T-helper 2 cell treated with Interferon-gamma antibody and Interleukin-4, amounts not matched to agents 5 μg/mL and 100 μg/mL, for 36 hours (primary cell): Measurements from ENCODE around the gene FGFRL1.
"Not testable (repeated sequence)": the region's sequence is repeated elsewhere in the genome, so short reads cannot be mapped to it uniquely, and the experiment has no call there.

Experiments
- DNase-seq: peaks from one replicate; pipeline ENCODE4 v3.0.0; 2021; ENCODE audit warnings: low spot score
- H3K27ac Mint-ChIP-seq: one replicate; pipeline ENCODE4 v1.8.0; 2021; ENCODE audit warnings: mild to moderate bottlenecking, mixed read lengths
- H3K27me3 Mint-ChIP-seq: one replicate; pipeline ENCODE4 v1.8.0; 2021; ENCODE audit warnings: low read depth, mixed read lengths
- H3K36me3 Mint-ChIP-seq: one replicate; pipeline ENCODE4 v1.8.0; 2021; ENCODE audit warnings: low read depth, mixed read lengths
- H3K4me1 Mint-ChIP-seq: one replicate; pipeline ENCODE4 v1.8.0; 2021; ENCODE audit warnings: low read depth, mixed read lengths
- H3K4me3 Mint-ChIP-seq: one replicate; pipeline ENCODE4 v1.8.0; 2022; ENCODE audit warnings: mild to moderate bottlenecking, moderate library complexity, mixed read lengths
- H3K9me3 Mint-ChIP-seq: one replicate; pipeline ENCODE4 v1.8.0; 2021; ENCODE audit warnings: mixed read lengths

The FGFRL1 gene

DNA sequence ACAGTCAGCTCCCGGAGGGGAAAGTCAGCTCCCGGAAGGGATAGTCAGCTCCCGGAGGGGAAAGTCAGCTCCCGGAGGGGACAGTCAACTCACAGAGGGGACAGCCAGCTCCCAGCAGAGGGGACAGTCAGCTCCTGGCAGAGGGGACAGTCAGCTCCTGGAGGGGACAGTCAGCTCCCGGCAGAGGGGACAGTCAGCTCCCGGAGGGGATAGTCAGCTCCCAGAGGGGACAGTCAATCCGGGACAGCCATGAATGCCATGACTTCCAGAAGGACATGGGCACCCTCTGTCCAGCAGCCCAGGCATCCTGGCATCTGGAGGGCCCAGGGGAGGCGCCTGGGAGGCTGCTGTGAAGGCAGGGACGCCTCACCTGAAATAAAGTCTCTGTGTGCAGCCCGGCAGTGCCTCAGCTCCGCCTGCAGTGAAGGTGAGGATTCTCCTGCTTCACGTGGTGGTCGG lies 43.8 kb downstream of the FGFRL1 start:
- not testable (repeated sequence) for DNase-seq, H3K36me3 Mint-ChIP-seq, H3K9me3 Mint-ChIP-seq, H3K4me1 Mint-ChIP-seq
- Mint-ChIP-seq H3K27ac (peak overlapping the region; percentile 17), H3K27me3 (peaks cover 11% of the 10 kb centered on the region), H3K4me3 (peak overlapping the region; percentile 56)

- Mint-ChIP-seq H3K4me3 (peak overlapping the region; percentile 56), H3K36me3 (no peaks in the 10 kb centered on the region), H3K27me3 (peaks cover 11% of the 10 kb centered on the region), H3K9me3 (no peaks in the 10 kb centered on the region), H3K4me1 (peaks cover 5% of the 10 kb centered on the region), H3K27ac (peak overlapping the region; percentile 17)
- DNase-seq: peak; percentile 70
Measured at GRCh38 chr4:1055721-1056590, 44.5 kb downstream of the FGFRL1 start.

GRCh38 chr4:1056671-1057402 lies 45.4 kb downstream of the FGFRL1 start:
- Mint-ChIP-seq H3K9me3 (no peaks in the 10 kb centered on the region), H3K4me3 (no peak overlapping the region), H3K36me3 (no peaks in the 10 kb centered on the region), H3K4me1 (peaks cover 5% of the 10 kb centered on the region), H3K27ac (no peak overlapping the region), H3K27me3 (peaks cover 11% of the 10 kb centered on the region)
- DNase-seq: no peak

DNA sequence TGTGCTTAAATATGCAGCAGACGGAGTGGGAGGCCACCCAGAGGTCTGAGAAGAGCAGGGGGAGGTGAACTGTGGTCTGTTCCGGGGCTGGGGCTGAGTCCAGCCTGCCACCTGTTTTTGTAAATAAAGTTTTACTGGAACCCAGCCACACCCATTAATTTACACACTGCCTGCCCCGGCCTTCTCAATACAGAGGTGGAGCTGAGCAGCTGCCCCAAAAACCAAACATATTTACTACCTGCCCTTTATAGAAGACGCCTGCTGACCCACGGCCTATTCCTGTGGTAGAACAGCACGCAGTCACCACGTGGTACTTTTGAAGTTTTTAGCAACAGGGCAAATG lies 45.9 kb downstream of the FGFRL1 start:
- no peak for DNase-seq
- Mint-ChIP-seq H3K4me1 (peaks cover 10% of the 10 kb centered on the region), H3K4me3 (no peak overlapping the region), H3K27ac (no peak overlapping the region), H3K27me3 (peaks cover 11% of the 10 kb centered on the region), H3K36me3 (no peaks in the 10 kb centered on the region), H3K9me3 (no peaks in the 10 kb centered on the region)

DNA sequence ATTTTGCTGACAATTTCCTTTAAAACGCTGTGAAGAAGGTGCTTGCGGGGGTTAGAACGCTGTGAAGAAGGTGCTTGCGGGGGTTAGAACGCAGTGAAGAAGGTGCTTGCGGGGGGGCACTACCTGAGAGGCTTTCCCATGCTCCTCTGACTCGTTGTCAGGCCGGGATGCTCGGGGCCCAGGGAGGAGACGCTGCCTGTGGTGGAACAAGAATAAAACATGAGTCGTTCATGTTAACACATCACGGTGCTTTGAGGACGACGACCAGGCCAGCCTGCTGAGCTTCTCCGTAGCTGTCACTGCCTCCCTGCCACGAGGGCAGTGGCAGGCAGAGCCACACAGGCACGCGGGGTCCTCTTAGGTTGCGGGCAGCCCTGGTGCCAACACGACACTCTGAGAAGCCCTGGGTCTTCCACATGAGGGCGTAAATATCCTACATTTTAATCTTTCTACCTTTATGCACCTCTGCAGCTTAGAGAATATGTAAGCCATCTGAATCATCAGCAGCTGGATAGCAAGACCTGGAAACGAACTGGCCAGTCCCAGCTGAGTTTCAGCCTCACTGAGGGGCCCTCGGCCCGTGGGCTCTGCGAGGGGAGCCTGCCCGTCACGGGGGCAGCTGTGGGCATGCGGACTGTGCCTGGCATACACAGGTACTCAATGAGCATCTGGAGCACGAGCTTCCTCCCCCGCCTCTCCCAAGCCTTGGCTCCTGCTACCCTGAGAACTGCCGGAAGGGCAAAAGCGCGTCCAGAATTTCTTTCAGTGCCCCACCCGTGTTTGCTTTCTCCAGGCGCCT lies 47.0 kb downstream of the FGFRL1 start:
- Mint-ChIP-seq H3K4me3 (no peak overlapping the region), H3K27me3 (peaks cover 7% of the 10 kb centered on the region), H3K36me3 (no peaks in the 10 kb centered on the region), H3K27ac (no peak overlapping the region), H3K9me3 (no peaks in the 10 kb centered on the region), H3K4me1 (peaks cover 16% of the 10 kb centered on the region)
- DNase-seq: no peak

- DNase-seq: no peak
- Mint-ChIP-seq H3K4me1 (peaks cover 16% of the 10 kb centered on the region), H3K4me3 (no peak overlapping the region), H3K27me3 (peaks cover 9% of the 10 kb centered on the region), H3K27ac (no peak overlapping the region), H3K9me3 (no peaks in the 10 kb centered on the region), H3K36me3 (no peaks in the 10 kb centered on the region)
Measured at GRCh38 chr4:1058997-1059665, 47.7 kb downstream of the FGFRL1 start.

GRCh38 chr4:1060121-1060520 lies 48.7 kb downstream of the FGFRL1 start:
- H3K9me3 Mint-ChIP-seq: no peaks in the 10 kb centered on the region
- peaks cover 13% of the 10 kb centered on the region for H3K27me3 Mint-ChIP-seq
- H3K27ac Mint-ChIP-seq: no peak overlapping the region
- no peak overlapping the region for H3K4me3 Mint-ChIP-seq
- no peaks in the 10 kb centered on the region for H3K36me3 Mint-ChIP-seq
- DNase-seq: no peak
- H3K4me1 Mint-ChIP-seq: peaks cover 16% of the 10 kb centered on the region

DNA sequence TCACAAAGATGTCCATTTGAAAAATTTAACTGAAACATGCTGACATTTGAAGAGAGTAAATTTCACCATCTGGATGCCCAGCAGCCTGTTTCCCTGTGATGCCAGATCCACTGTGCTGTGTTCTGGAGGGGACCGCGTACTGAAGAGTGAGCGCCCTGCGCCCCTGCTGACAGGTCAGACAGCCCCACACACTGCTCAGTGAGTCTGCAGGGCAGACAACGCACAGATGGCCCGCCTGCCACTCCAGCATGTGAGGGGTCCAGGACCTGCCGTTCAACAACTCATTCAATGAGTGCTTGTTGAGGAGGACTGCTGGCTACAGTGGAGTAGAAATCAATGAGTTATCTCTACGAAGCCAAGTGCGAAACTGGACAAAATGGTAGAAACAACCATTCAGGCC lies 49.2 kb downstream of the FGFRL1 start:
- peaks cover 10% of the 10 kb centered on the region for H3K27me3 Mint-ChIP-seq
- DNase-seq: no peak
- no peak overlapping the region for H3K4me3 Mint-ChIP-seq
- H3K36me3 Mint-ChIP-seq: no peaks in the 10 kb centered on the region
- H3K4me1 Mint-ChIP-seq: peaks cover 16% of the 10 kb centered on the region
- H3K27ac Mint-ChIP-seq: no peak overlapping the region
- H3K9me3 Mint-ChIP-seq: no peaks in the 10 kb centered on the region

DNA sequence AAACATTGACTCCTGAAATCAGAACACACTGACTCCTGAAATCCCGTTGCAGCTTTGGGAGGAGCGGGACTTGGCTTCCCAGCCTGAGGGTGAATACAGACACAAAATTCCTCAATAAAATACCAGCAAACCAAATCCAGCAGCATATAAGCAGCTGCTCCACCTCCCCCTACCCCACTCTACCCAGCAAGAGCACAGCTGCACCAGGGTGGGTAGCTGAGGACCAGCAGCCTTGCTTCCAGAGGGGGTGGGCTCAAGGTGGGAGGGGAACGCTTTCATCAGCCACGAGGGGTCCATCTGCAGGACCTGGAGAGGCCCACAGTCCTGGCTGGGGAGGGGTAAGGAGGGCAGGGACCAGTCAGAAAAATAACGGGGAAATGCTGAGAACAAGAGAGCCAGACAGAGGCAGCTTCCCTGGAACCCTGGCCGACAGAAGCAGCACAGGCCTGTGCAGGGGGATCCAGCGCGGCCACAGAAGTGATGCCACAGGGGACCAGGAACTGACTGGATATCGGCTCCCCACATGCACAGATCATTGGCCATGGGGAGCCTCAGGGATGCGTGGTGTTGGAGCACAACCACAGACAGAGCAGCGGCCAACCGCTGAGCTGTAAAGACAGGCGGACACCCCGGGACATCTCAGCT lies 49.8 kb downstream of the FGFRL1 start:
- Mint-ChIP-seq H3K36me3 (no peaks in the 10 kb centered on the region), H3K27me3 (peaks cover 10% of the 10 kb centered on the region), H3K9me3 (no peaks in the 10 kb centered on the region), H3K4me1 (peaks cover 12% of the 10 kb centered on the region), H3K27ac (no peak overlapping the region), H3K4me3 (no peak overlapping the region)
- DNase-seq: no peak

GRCh38 chr4:1061760-1062159 lies 50.3 kb downstream of the FGFRL1 start:
- Mint-ChIP-seq H3K27ac (no peak overlapping the region), H3K4me3 (peak overlapping the region; percentile 63), H3K27me3 (peaks cover 12% of the 10 kb centered on the region), H3K9me3 (no peaks in the 10 kb centered on the region), H3K36me3 (no peaks in the 10 kb centered on the region), H3K4me1 (peaks cover 11% of the 10 kb centered on the region)
- DNase-seq: no peak

DNA sequence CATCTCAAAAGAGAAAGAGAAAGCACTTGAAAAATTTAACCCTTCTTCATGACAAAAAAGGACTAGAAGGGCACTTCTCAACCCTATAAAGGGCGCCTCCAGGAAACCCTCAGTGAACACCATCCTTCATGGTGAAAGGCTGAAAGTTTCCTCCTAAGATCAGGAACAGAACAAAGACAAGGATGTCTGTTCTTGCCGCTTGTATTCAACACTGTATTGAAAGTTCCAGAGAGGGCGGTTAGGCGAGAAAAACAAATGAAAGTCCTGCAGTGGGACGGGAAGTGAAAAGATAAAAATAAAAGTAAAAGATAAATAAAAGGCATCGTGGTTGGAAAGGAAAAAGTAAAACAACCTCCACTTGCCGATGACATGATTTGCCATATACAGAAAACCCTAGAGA lies 51.0 kb downstream of the FGFRL1 start:
- H3K27ac Mint-ChIP-seq: peak overlapping the region; percentile 71
- H3K36me3 Mint-ChIP-seq: no peaks in the 10 kb centered on the region
- peaks cover 15% of the 10 kb centered on the region for H3K27me3 Mint-ChIP-seq
- peak overlapping the region; percentile 63 for H3K4me3 Mint-ChIP-seq
- no peak for DNase-seq
- no peaks in the 10 kb centered on the region for H3K9me3 Mint-ChIP-seq
- H3K4me1 Mint-ChIP-seq: peaks cover 11% of the 10 kb centered on the region

DNA sequence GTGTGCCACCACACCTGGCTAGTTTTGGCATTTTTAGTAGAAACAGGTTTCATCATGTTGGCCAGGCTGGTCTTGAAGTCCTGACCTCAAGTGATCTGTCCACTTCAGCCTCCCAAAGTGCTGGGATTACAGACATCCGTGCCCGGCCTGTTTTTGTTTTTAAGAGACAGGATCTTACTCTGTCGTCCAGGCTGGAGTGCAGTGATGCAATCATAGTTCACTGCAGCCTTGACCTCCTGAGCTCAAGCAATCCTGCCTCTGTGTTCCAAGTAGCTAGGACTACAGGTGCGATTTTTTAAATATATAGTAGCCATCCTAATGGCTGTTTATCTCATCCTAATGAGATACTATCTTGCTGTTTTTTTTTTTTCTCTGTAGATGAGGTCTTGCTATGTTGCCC lies 54.3 kb downstream of the FGFRL1 start:
- Mint-ChIP-seq H3K36me3 (no peaks in the 10 kb centered on the region), H3K9me3 (no peaks in the 10 kb centered on the region), H3K4me3 (no peak overlapping the region)

DNA sequence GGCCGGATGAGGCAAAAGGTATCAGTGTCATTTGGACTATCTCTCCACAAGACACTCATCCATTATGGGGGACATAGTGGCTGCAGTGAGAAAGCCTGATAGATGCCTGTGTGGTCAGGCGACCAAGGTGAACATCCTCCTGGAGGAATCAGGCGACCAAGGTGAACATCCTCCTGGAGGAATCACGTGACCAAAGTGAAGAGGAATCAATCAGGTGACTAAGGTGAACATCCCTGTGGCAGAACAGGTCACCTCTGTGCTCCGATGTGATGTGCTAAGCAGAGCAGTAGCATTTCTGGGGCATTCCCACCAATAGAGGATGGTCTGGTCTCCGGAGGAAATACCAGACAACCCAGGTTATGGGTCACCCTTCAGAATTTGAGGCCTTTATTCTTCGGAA lies 58.0 kb downstream of the FGFRL1 start:
- peaks cover 32% of the 10 kb centered on the region for H3K27me3 Mint-ChIP-seq
- no peaks in the 10 kb centered on the region for H3K36me3 Mint-ChIP-seq
- H3K4me3 Mint-ChIP-seq: no peak overlapping the region
- H3K4me1 Mint-ChIP-seq: peaks cover 2% of the 10 kb centered on the region
- no peaks in the 10 kb centered on the region for H3K9me3 Mint-ChIP-seq
- DNase-seq: no peak
- H3K27ac Mint-ChIP-seq: no peak overlapping the region

More for the DNA sequence above, 54.3 kb downstream of the FGFRL1 start:
- Mint-ChIP-seq H3K27ac (no peak overlapping the region), H3K4me1 (peaks cover 11% of the 10 kb centered on the region), H3K27me3 (peaks cover 28% of the 10 kb centered on the region)
- DNase-seq: no peak
